ENCODE data around the gene THSD4.

The THSD4 gene

GRCh38 chr15:71601038-71601834 lies 486.0 kb downstream of the THSD4 start:
- DNase-seq, result no peak

GRCh38 chr15:71603379-71603778 lies 488.1 kb downstream of the THSD4 start:
- DNase-seq, result no peak

DNA sequence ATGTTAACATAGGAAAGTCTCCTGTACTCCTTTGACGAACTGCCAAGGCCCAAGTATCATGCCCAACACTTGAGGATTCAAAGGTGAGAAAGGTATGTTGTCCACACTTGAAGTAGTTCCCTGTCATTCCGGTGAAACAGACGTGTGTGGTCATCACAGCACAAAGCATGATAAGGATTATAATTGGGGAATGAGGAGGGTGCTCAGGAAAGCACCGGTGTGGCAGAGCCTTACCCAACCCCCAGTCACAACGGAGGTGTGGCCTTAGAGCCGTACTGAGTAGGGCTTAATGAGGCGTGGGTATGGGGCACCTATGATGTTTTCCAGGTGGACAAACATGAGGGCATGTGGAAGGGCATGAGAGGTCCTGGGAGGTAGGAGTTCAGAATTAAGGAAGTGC lies 492.1 kb downstream of the THSD4 start:
- DNase-seq, result no peak

- DNase-seq, result no peak
Measured at GRCh38 chr15:71610728-71611552, 495.7 kb downstream of the THSD4 start.

GRCh38 chr15:71611553-71612396 lies 496.5 kb downstream of the THSD4 start:
- DNase-seq, result no peak

- DNase-seq, result no peak
Measured at GRCh38 chr15:71612397-71612722, 497.1 kb downstream of the THSD4 start.

DNA sequence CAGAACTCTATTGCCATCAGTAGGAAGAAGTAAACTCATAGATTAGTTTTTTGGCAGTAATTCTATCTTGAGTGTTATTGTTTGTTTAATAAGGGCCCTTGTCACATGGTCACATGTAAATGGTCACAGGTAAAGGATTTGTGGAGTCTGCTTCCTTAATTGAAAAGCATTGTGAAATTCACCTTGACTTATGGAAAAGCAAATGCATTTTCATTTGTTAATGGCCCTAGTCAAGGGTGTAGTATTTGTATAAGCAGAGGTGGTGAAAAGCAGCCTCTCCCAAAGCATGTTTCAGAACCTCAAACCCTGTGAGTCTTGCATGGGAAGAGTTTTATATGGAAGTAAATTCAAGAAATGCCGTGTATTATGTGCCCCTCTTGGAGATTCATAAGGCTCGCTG lies 497.6 kb downstream of the THSD4 start:
- no peak for DNase-seq

DNA sequence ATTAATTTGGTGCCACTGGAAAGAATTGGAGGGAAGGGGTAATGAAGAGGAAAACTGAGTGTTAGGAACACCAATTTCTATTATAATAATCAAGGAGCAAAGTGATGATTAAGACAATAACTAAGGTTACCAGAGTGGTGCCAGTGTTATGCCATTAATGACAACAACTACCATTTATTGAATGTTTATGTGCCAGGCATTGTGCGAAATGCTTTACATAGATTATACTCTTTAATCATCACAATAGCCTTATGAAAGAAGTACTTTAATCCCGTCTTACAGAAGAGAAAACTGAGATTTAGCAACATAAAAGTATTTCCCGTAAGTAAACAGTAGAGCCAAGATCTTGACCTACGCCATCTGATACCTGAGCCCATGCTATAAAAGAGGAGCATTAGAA lies 507.8 kb downstream of the THSD4 start:
- DNase-seq, result no peak

GRCh38 chr15:71626596-71627088 lies 511.4 kb downstream of the THSD4 start:
- DNase-seq, result no peak

- DNase-seq, result no peak
Measured at GRCh38 chr15:71627188-71627587, 511.9 kb downstream of the THSD4 start.

GRCh38 chr15:71627604-71628003 lies 512.3 kb downstream of the THSD4 start:
- no peak for DNase-seq

GRCh38 chr15:71628988-71629770 lies 513.9 kb downstream of the THSD4 start:
- DNase-seq, result no peak

DNA sequence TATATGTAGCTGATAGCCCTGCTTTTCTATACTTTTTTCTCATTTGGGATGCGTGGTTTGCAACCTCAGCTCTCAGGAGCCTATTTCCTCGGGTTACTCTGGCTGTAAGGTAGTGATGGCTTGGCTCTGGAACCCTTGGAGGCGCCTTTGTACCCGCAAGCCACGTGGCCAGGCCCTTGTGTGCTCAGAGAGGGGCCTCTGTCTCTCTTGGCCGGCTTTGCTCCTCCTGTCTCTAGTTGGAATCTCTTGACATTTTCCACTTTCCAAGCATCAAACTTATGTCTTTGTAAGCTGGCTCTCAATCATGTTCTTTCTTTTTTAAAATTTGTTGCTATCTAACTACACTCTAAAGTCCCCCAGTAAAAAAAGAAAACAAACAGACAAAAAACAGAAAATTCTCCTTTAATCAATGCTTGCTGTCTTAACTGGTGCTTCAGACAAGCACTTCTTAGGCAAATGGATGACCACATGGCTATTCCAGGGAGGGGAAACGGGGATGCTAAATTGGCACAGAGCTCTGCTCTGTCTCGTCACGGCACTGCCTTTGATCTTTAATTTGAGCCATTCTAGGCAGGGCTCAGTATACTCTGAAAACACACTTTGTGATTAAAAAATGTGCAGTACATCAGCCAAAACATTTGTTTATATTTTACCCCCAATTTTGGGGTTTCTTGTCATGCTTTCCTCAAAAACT lies 514.7 kb downstream of the THSD4 start:
- DNase-seq, result no peak

DNA sequence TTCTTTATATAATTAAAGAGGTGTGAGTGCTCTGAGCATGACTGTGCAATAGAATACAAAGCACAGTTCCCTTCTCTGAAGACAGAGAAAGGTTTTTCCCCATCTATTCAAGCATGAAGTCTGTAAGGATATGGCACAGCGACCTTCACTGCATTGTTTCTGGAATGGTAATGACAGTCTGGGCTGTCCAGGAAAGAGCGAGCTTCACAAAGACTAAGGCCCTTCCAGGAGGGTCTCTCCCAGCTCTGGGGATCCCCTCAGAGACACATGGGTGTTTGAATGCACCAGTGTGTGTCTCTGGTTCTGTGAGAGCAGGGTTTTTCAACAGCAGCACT lies 515.2 kb downstream of the THSD4 start:
- DNase-seq, result no peak

GRCh38 chr15:71632576-71633195 lies 517.4 kb downstream of the THSD4 start:
- no peak for DNase-seq

GRCh38 chr15:71634820-71635560 lies 519.7 kb downstream of the THSD4 start:
- no peak for DNase-seq

DNA sequence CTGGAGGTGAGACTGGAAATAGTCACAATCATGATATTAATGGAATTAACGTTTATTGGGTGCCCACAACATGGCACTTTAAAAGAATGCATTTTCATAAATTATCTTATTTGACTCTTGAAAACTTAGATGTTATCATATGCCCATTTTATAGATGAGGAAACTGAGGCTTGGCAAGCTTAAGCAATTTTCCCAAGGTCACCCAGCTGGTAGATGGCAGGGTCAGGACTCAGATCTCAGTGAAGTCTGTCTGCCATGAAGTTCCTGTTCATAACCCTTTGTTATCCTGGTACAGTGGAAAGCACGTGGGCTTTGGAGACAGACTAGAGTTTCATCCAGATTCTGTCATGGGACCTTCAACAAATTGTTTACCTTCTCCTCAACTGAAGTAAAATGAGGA lies 520.5 kb downstream of the THSD4 start:
- no peak for DNase-seq

DNA sequence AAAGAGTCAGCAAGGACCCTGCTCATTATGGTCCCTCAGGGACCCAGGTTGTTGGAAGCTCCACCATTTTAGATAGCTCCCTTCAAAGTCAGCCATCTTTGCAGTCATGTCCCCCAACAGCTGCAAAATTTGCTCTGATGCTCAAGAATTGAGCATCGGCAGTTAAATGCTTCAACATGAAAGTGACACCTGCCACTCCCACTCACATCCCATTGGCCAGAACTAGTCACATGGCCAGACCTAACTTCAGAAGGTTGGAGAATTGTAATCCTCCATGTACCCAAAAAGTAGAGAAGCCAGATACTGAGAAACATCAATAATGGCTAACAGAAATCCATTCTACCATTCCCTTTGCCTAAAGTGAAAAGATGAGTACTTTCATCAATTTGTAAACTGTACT lies 523.6 kb downstream of the THSD4 start:
- no peak for DNase-seq

DNA sequence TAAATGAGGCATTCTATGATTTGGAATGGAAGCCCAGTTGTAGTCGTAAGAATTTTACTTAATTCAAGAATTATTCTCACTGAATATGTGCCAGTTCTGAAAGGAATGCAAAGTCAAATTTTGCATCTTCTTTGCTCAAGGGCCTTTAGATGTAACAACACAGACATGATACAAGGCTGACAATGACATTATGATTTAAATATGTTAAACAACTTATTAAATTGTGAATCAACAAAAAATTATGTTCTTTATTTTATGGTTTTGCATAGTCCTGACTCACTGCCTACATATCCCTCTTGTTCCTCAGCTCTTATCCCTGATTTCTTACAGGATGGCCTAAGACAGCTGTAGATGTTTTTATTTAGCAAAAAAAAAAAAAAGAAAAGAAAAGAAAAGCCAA lies 524.2 kb downstream of the THSD4 start:
- DNase-seq, result no peak

- no peak for DNase-seq
Measured at GRCh38 chr15:71643918-71644317, 528.6 kb downstream of the THSD4 start.

Data from activated CD4-positive, alpha-beta T cell treated with anti-CD3 and anti-CD28 coated beads, Interleukin-10, Interleukin-2, amounts not matched to agents 100 ng/mL and 50 ng/mL, durations not matched to agents 16 hours and 8 hours (primary cell).